Panc1 (cell line): ENCODE results near the gene MSRB1. TPM values are rescaled to one million over a fixed set of nuclear protein-coding genes. Genes with fewer than 3 reads are reported as not detected.
"Not testable (repeated sequence)": the region's sequence is repeated elsewhere in the genome, so short reads cannot be mapped to it uniquely, and the experiment has no call there.

Experiments used
- ATAC-seq: fragments of 200-7000 bp; cut with Tn5 transposase; 2 replicates; pipeline ENCODE4 v1.9.1; 2020; ENCODE audit warnings: mild to moderate bottlenecking, moderate library complexity
- BruUV-seq: library from RNA; stranded (reverse); fragments of 400-500 nt; replicated peaks from 2 replicates; lab custom pipeline; 2021; lab: Mats Ljungman, UMichigan
- CTCF ChIA-PET: fragments of 300-600 bp; sonication (Branson Sonifier 250); formaldehyde crosslinking; loops from one replicate; lab custom pipeline; 2022; ENCODE audit warnings: antibody characterized with exemption; lab: Charles Lee
- POLR2A ChIA-PET: fragments of 300-600 bp; sonication (Branson Sonifier 250); formaldehyde crosslinking; loops from one replicate; lab custom pipeline; 2022; ENCODE audit warnings: antibody characterized with exemption; lab: Charles Lee
- DNase-seq: peaks from one replicate; pipeline ENCODE4 v3.0.0-alpha.2; 2010; ENCODE audit warnings: low read depth, low spot score
- H3K27ac ChIP-seq: 2 replicates; pipeline ENCODE4 v1.5.1; 2011; ENCODE audit warnings: mild to moderate bottlenecking, low read length, inconsistent platforms
- H3K27me3 ChIP-seq: fragments of 200-500 bp; sonication (Bioruptor generic); 2 replicates; pipeline ENCODE4 v1.6.0; 2014; ENCODE audit warnings: low read length, inconsistent platforms; ENCODE audit not compliant: control insufficient read depth, insufficient read depth
- H3K36me3 ChIP-seq: fragments of 200-500 bp; sonication (Bioruptor generic); 2 replicates; pipeline ENCODE4 v1.5.1; 2014; ENCODE audit warnings: inconsistent platforms, mild to moderate bottlenecking, low read length, moderate library complexity; ENCODE audit not compliant: control insufficient read depth, insufficient read depth
- H3K4me1 ChIP-seq: 2 replicates; pipeline ENCODE4 v1.5.1; 2011; ENCODE audit warnings: inconsistent platforms, mild to moderate bottlenecking, low read length, moderate library complexity; ENCODE audit not compliant: control insufficient read depth, insufficient read depth
- H3K4me3 ChIP-seq, 2 experiments: 2 replicates each; pipeline ENCODE4 v1.5.1; 2011 to 2012; ENCODE audit warnings: low read depth in 2 of 2, low read length in 2 of 2, mild to moderate bottlenecking in 2 of 2, inconsistent platforms in 1 of 2, moderate library complexity in 1 of 2
- H3K9me3 ChIP-seq: fragments of 200-500 bp; sonication (Bioruptor generic); 2 replicates; pipeline ENCODE4 v1.5.1; 2014; ENCODE audit warnings: low read depth, mild to moderate bottlenecking, inconsistent platforms, low read length, moderate library complexity; ENCODE audit not compliant: control insufficient read depth, insufficient read depth
- CTCF ChIP-seq: fragments of 450-650 bp; IDR thresholded peaks from 2 replicates; pipeline ENCODE4 v1.5.1; 2017; ENCODE audit warnings: mild to moderate bottlenecking
- POLR2AphosphoS5 ChIP-seq: IDR thresholded peaks from 2 replicates; pipeline ENCODE4 v1.6.1; 2012; ENCODE audit warnings: mild to moderate bottlenecking, low read depth, low read length, moderate library complexity
- REST ChIP-seq, 2 experiments: IDR thresholded peaks; 2 replicates each; pipeline ENCODE4 v1.6.1; 2011 to 2012; ENCODE audit warnings: low read depth in 2 of 2, control low read depth in 1 of 2, low read length in 1 of 2, mild to moderate bottlenecking in 1 of 2, moderate library complexity in 1 of 2; ENCODE audit not compliant: insufficient read depth in 1 of 2
- SIN3A ChIP-seq: IDR thresholded peaks from 2 replicates; pipeline ENCODE4 v1.6.1; 2012; ENCODE audit warnings: low read depth, mild to moderate bottlenecking, low read length, moderate library complexity, borderline replicate concordance; ENCODE audit not compliant: insufficient read depth
- TCF7L2 ChIP-seq: IDR thresholded peaks from 2 replicates; pipeline ENCODE4 v1.6.1; 2011; ENCODE audit warnings: mild to moderate bottlenecking, low read depth, low read length, inconsistent platforms
- in situ Hi-C: cut with HindIII; loops from 2 replicates; pipeline ENCODE4 v1.10.0; 2016; ENCODE audit warnings: low sequenced_read_pairs, low pct_unique_long_range_greater_than_20kb
- intact Hi-C: fragments of 100-400 bp; cut with micrococcal nuclease; formaldehyde crosslinking; loops from one replicate; pipeline ENCODE4 v1.10.0; 2022; ENCODE audit not compliant: unreplicated experiment
- total RNA-seq: library from RNA; stranded (reverse); gene quantifications from one replicate; pipeline ENCODE4 v1.2.1, GENCODE V29; 2021; ENCODE audit not compliant: unreplicated experiment

The MSRB1 gene
- total RNA-seq, 1 experiment from 2014 or later = 25.3 TPM

- POLR2A ChIA-PET = no interaction called here
- DNase-seq (no peak), ATAC-seq (no peak)
- peaks cover 2% of the 10 kb centered on the region; the same call in 1 of the 2 replicates for H3K27me3 ChIP-seq
- no peak overlapping the region for H3K4me3 ChIP-seq
- peaks cover 26% of the 10 kb centered on the region for H3K4me1 ChIP-seq
- intact Hi-C loops (no loop called here), in situ Hi-C loops (no loop called here)
- CTCF ChIA-PET = interaction anchor here (0.7 kb wide), 1 partner anchor 94 kb away, joined by 3 read pairs; no protein-coding TSS in a partner anchor
- TF ChIP-seq CTCF (no peak), TCF7L2 (no peak), POLR2AphosphoS5 (no peak), SIN3A (no peak), REST (IDR thresholded peaks at IDR 0.05; ENCODE audit: insufficient read depth in 1 of 2, low read depth in 2 of 2, low read length in 1 of 2) (no peak)
- BruUV-seq = no TSS peak
- H3K27ac ChIP-seq = no peak overlapping the region
- H3K9me3 ChIP-seq = no peaks in the 10 kb centered on the region
- H3K36me3 ChIP-seq = no peaks in the 10 kb centered on the region
These were observed 20.6 kb downstream of the MSRB1 start for GRCh38 chr16:1922357-1922756.

GRCh38 chr16:1920727-1921171 is 22.2 kb downstream of the MSRB1 start:
- intact Hi-C loops = no loop called here
- DNase-seq (no peak), ATAC-seq (peak; percentile 49)
- H3K4me3 ChIP-seq = peak overlapping the region in 1 of 2 experiments; percentile 17; a peak in 1 of 4 replicates
- no peaks in the 10 kb centered on the region for H3K36me3 ChIP-seq
- in situ Hi-C loops = no loop called here
- ChIA-PET CTCF (no interaction called here), POLR2A (interaction anchor here (0.6 kb wide), 1 partner anchor 41 kb away, joined by 11 read pairs; no protein-coding TSS in a partner anchor)
- peaks cover 2% of the 10 kb centered on the region; the same call in 1 of the 2 replicates for H3K27me3 ChIP-seq
- H3K9me3 ChIP-seq = no peaks in the 10 kb centered on the region
- no TSS peak for BruUV-seq
- TF ChIP-seq SIN3A = no peak
- no peak for TF ChIP-seq TCF7L2
- TF ChIP-seq POLR2AphosphoS5 = no peak
- no peak for TF ChIP-seq CTCF
- no peak for TF ChIP-seq REST (IDR thresholded peaks at IDR 0.05; ENCODE audit: insufficient read depth in 1 of 2, low read depth in 2 of 2, low read length in 1 of 2)
- no peak overlapping the region for H3K27ac ChIP-seq
- peaks cover 26% of the 10 kb centered on the region for H3K4me1 ChIP-seq

- intact Hi-C loops, H3K9me3 ChIP-seq, H3K4me3 ChIP-seq, H3K36me3 ChIP-seq, in situ Hi-C loops, POLR2A ChIA-PET, H3K27me3 ChIP-seq, DNase-seq, H3K27ac ChIP-seq, BruUV-seq, CTCF ChIA-PET, ATAC-seq: not testable (repeated sequence)
- peaks cover 26% of the 10 kb centered on the region for H3K4me1 ChIP-seq
These were observed 22.9 kb downstream of the MSRB1 start for GRCh38 chr16:1920122-1920521.
